SK-N-SH (cell line): ENCODE measurements around the gene GLS. TPM values are rescaled to one million over a fixed set of nuclear protein-coding genes. Genes with fewer than 3 reads are reported as not detected.

Experiments used
- CTCF ChIA-PET: fragments of 300-600, 350-600 bp; formaldehyde crosslinking; extraction: SDS; loops from one replicate; lab custom pipeline; 2021; lab: Yijun Ruan, JAX
- POLR2A ChIA-PET: fragments of 350-600 bp; sonication (Branson Sonifier 250); formaldehyde crosslinking; extraction: SDS; loops from one replicate; lab custom pipeline; 2020; ENCODE audit warnings: antibody characterized with exemption, inconsistent platforms; lab: Yijun Ruan, JAX
- DNase-seq: peaks from one replicate; pipeline ENCODE4 v3.0.0; 2012
- H2AFZ ChIP-seq: fragments of 200-600 bp; sonication (generic); 2 replicates; pipeline ENCODE4 v1.8.1; 2016; ENCODE audit warnings: antibody characterized with exemption, mild to moderate bottlenecking, low read depth
- H3F3A ChIP-seq: fragments of 200-600 bp; sonication (generic); replicated peaks from 2 replicates; pipeline ENCODE3; 2016; ENCODE audit warnings: antibody characterized with exemption, mild to moderate bottlenecking; ENCODE audit not compliant: insufficient read depth
- H3K27ac ChIP-seq, 2 experiments: fragments of 200-500 bp in 1 of 2; fragments of 200-600 bp in 1 of 2; sonication (Bioruptor generic) in 1 of 2; sonication (generic), shearing (Covaris generic) in 1 of 2; 2 replicates each; pipeline versions ENCODE4 v1.5.1 to v1.6.1; 2014 to 2016; ENCODE audit warnings: low read depth in 2 of 2, inconsistent platforms in 1 of 2, low read length in 1 of 2, mild to moderate bottlenecking in 1 of 2, mixed read lengths in 1 of 2
- H3K27me3 ChIP-seq: fragments of 200-600 bp; sonication (generic), shearing (Covaris generic); 2 replicates; pipeline ENCODE4 v1.6.1; 2016; ENCODE audit warnings: mixed run types; ENCODE audit not compliant: insufficient read depth
- H3K36me3 ChIP-seq, 2 experiments: fragments of 200-500 bp in 1 of 2; fragments of 200-600 bp in 1 of 2; sonication (Bioruptor generic) in 1 of 2; sonication (generic) in 1 of 2; replicated peaks in 1 of 2; 2 replicates each; pipeline versions ENCODE3 to v1.5.1; 2014 to 2016; ENCODE audit warnings: low read length in 1 of 2, mild to moderate bottlenecking in 1 of 2; ENCODE audit not compliant: insufficient read depth in 2 of 2, control insufficient read depth in 1 of 2
- H3K4me1 ChIP-seq, 2 experiments: fragments of 200-500 bp in 1 of 2; fragments of 200-600 bp in 1 of 2; sonication (Bioruptor generic) in 1 of 2; sonication (generic), shearing (Covaris generic) in 1 of 2; 2 replicates each; pipeline versions ENCODE4 v1.5.1 to v1.6.1; 2014 to 2016; ENCODE audit warnings: low read depth in 1 of 2, low read length in 1 of 2, mixed run types in 1 of 2; ENCODE audit not compliant: insufficient read depth in 2 of 2, control insufficient read depth in 1 of 2
- H3K4me2 ChIP-seq: fragments of 200-600 bp; sonication (generic), shearing (Covaris generic); 2 replicates; pipeline ENCODE4 v1.6.1; 2017; ENCODE audit warnings: mixed run types
- H3K4me3 ChIP-seq, 2 experiments: fragments of 200-500 bp in 1 of 2; fragments of 200-600 bp in 1 of 2; sonication (Bioruptor generic) in 1 of 2; sonication (generic), shearing (Covaris generic) in 1 of 2; 2 replicates each; pipeline versions ENCODE4 v1.5.1 to v1.8.1; 2014 to 2016; ENCODE audit warnings: low read depth in 2 of 2, inconsistent platforms in 1 of 2, low read length in 1 of 2, mild to moderate bottlenecking in 1 of 2, mixed read lengths in 1 of 2, moderate library complexity in 1 of 2
- H3K79me2 ChIP-seq: fragments of 200-600 bp; sonication (generic); 2 replicates; pipeline ENCODE4 v1.8.1; 2017; ENCODE audit warnings: mild to moderate bottlenecking; ENCODE audit not compliant: insufficient read depth
- H3K9ac ChIP-seq: fragments of 200-600 bp; sonication (generic); 2 replicates; pipeline ENCODE4 v1.6.1; 2017; ENCODE audit warnings: mixed run types
- H3K9me2 ChIP-seq: fragments of 200-600 bp; sonication (generic); 2 replicates; pipeline ENCODE4 v1.6.1; 2017; ENCODE audit warnings: mixed run types
- H3K9me3 ChIP-seq: fragments of 200-600 bp; sonication (generic); 2 replicates; pipeline ENCODE4 v1.6.1; 2017; ENCODE audit warnings: mixed run types, mild to moderate bottlenecking, moderate library complexity
- H4K20me1 ChIP-seq: fragments of 200-600 bp; sonication (generic); 2 replicates; pipeline ENCODE4 v1.6.1; 2017; ENCODE audit warnings: mild to moderate bottlenecking, mixed run types; ENCODE audit not compliant: insufficient read depth
- ELF1 ChIP-seq: IDR thresholded peaks from 2 replicates; pipeline ENCODE4 v1.4.0; 2012
- EP300 ChIP-seq, 2 experiments: IDR thresholded peaks; 2 replicates each; pipeline versions ENCODE4 v1.4.0 to v1.6.1; 2012; ENCODE audit warnings: borderline replicate concordance in 1 of 2, low read depth in 1 of 2, low read length in 1 of 2
- EZH2phosphoT487 ChIP-seq: fragments of 200-600 bp; sonication (generic); IDR thresholded peaks from 2 replicates; pipeline ENCODE4 v1.6.1; 2017; ENCODE audit warnings: low read depth, mixed run types, mild to moderate bottlenecking, antibody characterized with exemption, moderate library complexity, borderline replicate concordance
- GABPA ChIP-seq: IDR thresholded peaks from 2 replicates; pipeline ENCODE4 v1.4.0; 2012; ENCODE audit warnings: low read depth, mild to moderate bottlenecking
- JUND ChIP-seq: IDR thresholded peaks from 2 replicates; pipeline ENCODE4 v1.4.0; 2012
- MEF2A ChIP-seq: IDR thresholded peaks from 2 replicates; pipeline ENCODE4 v1.4.0; 2012; ENCODE audit warnings: low read depth, borderline replicate concordance
- MXI1 ChIP-seq: IDR thresholded peaks from 2 replicates; pipeline ENCODE4 v1.6.1; 2012; ENCODE audit warnings: mild to moderate bottlenecking, low read depth, low read length, improper control_type of control experiment
- RFX5 ChIP-seq: IDR thresholded peaks from 2 replicates; pipeline ENCODE4 v1.6.1; 2012; ENCODE audit warnings: mild to moderate bottlenecking, improper control_type of control experiment, low read length
- RXRA ChIP-seq: IDR thresholded peaks from 2 replicates; pipeline ENCODE4 v1.4.0; 2012; ENCODE audit warnings: low read depth, mild to moderate bottlenecking, borderline replicate concordance
- TAF1 ChIP-seq: IDR thresholded peaks from 2 replicates; pipeline ENCODE4 v1.6.1; 2012; ENCODE audit warnings: low read depth, mild to moderate bottlenecking, low read length, moderate library complexity, borderline replicate concordance
- TEAD4 ChIP-seq: IDR thresholded peaks from 2 replicates; pipeline ENCODE4 v1.4.0; 2012; ENCODE audit warnings: mild to moderate bottlenecking, borderline replicate concordance; ENCODE audit not compliant: insufficient read depth
- WGBS: methylation state at CpG from one replicate; pipeline ENCODE4 v1.1.6; 2017; ENCODE audit warnings: low lambda C conversion rate; 5-methylcytosine and 5-hydroxymethylcytosine counted together
- polyA plus RNA-seq, 3 experiments: library from polyadenylated mRNA; depleted of rRNA; stranded (reverse); fragments of >200 nt; gene quantifications; 2 replicates each; pipeline ENCODE4 v1.2.3, GENCODE V29; 2012
- TF ChIP-seq, protein P1 (sequence below): IDR thresholded peaks from 2 replicates; pipeline ENCODE4 v1.4.0; 2012; ENCODE audit warnings: low read depth, borderline replicate concordance
- TF ChIP-seq, protein P2 (sequence below): IDR thresholded peaks from 2 replicates; pipeline ENCODE4 v1.4.0; 2012; ENCODE audit warnings: low read depth, borderline replicate concordance
- TF ChIP-seq, protein P3 (sequence below): fragments of 150-350 bp; IDR thresholded peaks from 2 replicates; pipeline ENCODE4 v1.6.1; 2016; ENCODE audit warnings: mild to moderate bottlenecking, low read depth, low read length
- TF ChIP-seq, protein P4 (sequence below): IDR thresholded peaks from 2 replicates; pipeline ENCODE4 v1.6.1; 2012; ENCODE audit warnings: mild to moderate bottlenecking, low read depth, low read length, moderate library complexity
- TF ChIP-seq, protein P5 (sequence below): fragments of 200-600 bp; sonication (generic); IDR thresholded peaks from 2 replicates; pipeline ENCODE4 v1.6.1; 2017; ENCODE audit warnings: antibody characterized with exemption, mild to moderate bottlenecking, moderate library complexity

GLS gene
- polyA plus RNA-seq, 1 of the 3 experiments (the other 2 are of a cell fraction) = 37.2 TPM

DNA sequence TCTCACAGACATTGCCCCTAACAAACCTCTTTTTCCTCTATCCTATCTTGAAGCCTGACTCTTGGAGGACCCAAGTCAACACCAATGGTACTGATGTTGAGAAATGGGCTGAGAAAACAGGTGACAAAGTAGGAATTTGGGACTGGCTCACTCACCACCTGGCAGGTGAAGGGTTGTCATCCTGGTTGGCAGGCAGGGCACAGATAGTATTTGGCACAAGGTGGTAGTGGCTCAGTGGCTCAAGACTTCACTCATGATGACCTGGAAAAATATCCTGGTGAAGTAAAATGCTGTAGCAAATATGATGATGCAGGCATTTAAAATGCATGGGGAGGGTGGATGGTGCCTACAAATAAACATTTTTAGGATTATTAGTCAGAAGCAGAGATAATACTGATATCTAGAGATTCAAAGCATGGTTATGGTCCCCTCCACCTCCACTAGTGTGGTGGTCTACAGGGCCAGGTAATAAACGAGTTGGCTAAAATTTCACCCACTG lies 38.0 kb upstream of the GLS start:
- no peaks in the 10 kb centered on the region for H3K9me2 ChIP-seq
- no peak overlapping the region for H3K4me3 ChIP-seq
- H3K4me1 ChIP-seq = peaks cover 2 to 45% of the 10 kb centered on the region in 2 experiments
- H3F3A ChIP-seq = peaks cover 39% of the 10 kb centered on the region
- no peaks in the 10 kb centered on the region for H3K9me3 ChIP-seq
- no peak overlapping the region for H3K4me2 ChIP-seq
- TF ChIP-seq RXRA (no peak), MXI1 (no peak), MEF2A (no peak), EZH2phosphoT487 (no peak), ELF1 (no peak), TEAD4 (no peak), RFX5 (no peak), TAF1 (no peak), GABPA (no peak), EP300 (IDR thresholded peaks at IDR 0.05; ENCODE audit: borderline replicate concordance in 1 of 2, low read depth in 1 of 2, low read length in 1 of 2) (no peak), JUND (no peak)
- TF ChIP-seq, protein P1, sequence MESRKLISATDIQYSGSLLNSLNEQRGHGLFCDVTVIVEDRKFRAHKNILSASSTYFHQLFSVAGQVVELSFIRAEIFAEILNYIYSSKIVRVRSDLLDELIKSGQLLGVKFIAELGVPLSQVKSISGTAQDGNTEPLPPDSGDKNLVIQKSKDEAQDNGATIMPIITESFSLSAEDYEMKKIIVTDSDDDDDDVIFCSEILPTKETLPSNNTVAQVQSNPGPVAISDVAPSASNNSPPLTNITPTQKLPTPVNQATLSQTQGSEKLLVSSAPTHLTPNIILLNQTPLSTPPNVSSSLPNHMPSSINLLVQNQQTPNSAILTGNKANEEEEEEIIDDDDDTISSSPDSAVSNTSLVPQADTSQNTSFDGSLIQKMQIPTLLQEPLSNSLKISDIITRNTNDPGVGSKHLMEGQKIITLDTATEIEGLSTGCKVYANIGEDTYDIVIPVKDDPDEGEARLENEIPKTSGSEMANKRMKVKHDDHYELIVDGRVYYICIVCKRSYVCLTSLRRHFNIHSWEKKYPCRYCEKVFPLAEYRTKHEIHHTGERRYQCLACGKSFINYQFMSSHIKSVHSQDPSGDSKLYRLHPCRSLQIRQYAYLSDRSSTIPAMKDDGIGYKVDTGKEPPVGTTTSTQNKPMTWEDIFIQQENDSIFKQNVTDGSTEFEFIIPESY = no peak
- TF ChIP-seq, protein P2, sequence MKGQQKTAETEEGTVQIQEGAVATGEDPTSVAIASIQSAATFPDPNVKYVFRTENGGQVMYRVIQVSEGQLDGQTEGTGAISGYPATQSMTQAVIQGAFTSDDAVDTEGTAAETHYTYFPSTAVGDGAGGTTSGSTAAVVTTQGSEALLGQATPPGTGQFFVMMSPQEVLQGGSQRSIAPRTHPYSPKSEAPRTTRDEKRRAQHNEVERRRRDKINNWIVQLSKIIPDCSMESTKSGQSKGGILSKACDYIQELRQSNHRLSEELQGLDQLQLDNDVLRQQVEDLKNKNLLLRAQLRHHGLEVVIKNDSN = no peak
- TF ChIP-seq, protein P3, sequence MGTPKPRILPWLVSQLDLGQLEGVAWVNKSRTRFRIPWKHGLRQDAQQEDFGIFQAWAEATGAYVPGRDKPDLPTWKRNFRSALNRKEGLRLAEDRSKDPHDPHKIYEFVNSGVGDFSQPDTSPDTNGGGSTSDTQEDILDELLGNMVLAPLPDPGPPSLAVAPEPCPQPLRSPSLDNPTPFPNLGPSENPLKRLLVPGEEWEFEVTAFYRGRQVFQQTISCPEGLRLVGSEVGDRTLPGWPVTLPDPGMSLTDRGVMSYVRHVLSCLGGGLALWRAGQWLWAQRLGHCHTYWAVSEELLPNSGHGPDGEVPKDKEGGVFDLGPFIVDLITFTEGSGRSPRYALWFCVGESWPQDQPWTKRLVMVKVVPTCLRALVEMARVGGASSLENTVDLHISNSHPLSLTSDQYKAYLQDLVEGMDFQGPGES = no peak
- TF ChIP-seq, protein P4, sequence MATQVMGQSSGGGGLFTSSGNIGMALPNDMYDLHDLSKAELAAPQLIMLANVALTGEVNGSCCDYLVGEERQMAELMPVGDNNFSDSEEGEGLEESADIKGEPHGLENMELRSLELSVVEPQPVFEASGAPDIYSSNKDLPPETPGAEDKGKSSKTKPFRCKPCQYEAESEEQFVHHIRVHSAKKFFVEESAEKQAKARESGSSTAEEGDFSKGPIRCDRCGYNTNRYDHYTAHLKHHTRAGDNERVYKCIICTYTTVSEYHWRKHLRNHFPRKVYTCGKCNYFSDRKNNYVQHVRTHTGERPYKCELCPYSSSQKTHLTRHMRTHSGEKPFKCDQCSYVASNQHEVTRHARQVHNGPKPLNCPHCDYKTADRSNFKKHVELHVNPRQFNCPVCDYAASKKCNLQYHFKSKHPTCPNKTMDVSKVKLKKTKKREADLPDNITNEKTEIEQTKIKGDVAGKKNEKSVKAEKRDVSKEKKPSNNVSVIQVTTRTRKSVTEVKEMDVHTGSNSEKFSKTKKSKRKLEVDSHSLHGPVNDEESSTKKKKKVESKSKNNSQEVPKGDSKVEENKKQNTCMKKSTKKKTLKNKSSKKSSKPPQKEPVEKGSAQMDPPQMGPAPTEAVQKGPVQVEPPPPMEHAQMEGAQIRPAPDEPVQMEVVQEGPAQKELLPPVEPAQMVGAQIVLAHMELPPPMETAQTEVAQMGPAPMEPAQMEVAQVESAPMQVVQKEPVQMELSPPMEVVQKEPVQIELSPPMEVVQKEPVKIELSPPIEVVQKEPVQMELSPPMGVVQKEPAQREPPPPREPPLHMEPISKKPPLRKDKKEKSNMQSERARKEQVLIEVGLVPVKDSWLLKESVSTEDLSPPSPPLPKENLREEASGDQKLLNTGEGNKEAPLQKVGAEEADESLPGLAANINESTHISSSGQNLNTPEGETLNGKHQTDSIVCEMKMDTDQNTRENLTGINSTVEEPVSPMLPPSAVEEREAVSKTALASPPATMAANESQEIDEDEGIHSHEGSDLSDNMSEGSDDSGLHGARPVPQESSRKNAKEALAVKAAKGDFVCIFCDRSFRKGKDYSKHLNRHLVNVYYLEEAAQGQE = no peak
- TF ChIP-seq, protein P5, sequence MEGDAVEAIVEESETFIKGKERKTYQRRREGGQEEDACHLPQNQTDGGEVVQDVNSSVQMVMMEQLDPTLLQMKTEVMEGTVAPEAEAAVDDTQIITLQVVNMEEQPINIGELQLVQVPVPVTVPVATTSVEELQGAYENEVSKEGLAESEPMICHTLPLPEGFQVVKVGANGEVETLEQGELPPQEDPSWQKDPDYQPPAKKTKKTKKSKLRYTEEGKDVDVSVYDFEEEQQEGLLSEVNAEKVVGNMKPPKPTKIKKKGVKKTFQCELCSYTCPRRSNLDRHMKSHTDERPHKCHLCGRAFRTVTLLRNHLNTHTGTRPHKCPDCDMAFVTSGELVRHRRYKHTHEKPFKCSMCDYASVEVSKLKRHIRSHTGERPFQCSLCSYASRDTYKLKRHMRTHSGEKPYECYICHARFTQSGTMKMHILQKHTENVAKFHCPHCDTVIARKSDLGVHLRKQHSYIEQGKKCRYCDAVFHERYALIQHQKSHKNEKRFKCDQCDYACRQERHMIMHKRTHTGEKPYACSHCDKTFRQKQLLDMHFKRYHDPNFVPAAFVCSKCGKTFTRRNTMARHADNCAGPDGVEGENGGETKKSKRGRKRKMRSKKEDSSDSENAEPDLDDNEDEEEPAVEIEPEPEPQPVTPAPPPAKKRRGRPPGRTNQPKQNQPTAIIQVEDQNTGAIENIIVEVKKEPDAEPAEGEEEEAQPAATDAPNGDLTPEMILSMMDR = no peak
- H2AFZ ChIP-seq = no peak overlapping the region
- no peaks in the 10 kb centered on the region; the same call in 1 of the 2 replicates for H4K20me1 ChIP-seq
- H3K79me2 ChIP-seq = no peaks in the 10 kb centered on the region
- no peaks in the 10 kb centered on the region for H3K27me3 ChIP-seq
- POLR2A ChIA-PET = no interaction called here
- 100% methylated on average over 1 of the region's 1 CpG for WGBS
- no peak for DNase-seq
- no peaks in the 10 kb centered on the region for H3K36me3 ChIP-seq
- H3K27ac ChIP-seq = no peak overlapping the region
- H3K9ac ChIP-seq = no peak overlapping the region
- CTCF ChIA-PET = no interaction called here
